Endodermal cell (in vitro differentiated cells): ENCODE measurements around the gene GNG3. TPM values are rescaled to one million over a fixed set of nuclear protein-coding genes. Genes with fewer than 3 reads are reported as not detected.

ENCODE experiments used
- DNase-seq: peaks from one replicate; pipeline ENCODE4 v3.0.0-alpha.2; 2017
- H3K27ac ChIP-seq: 2 replicates; pipeline ENCODE4 v1.5.1; 2013; ENCODE audit warnings: mild to moderate bottlenecking, low read depth, low read length, moderate library complexity
- H3K27me3 ChIP-seq: 2 replicates; pipeline ENCODE4 v1.6.1; 2013; ENCODE audit warnings: mild to moderate bottlenecking, low read length, moderate library complexity; ENCODE audit not compliant: insufficient read depth, control insufficient read depth, poor library complexity, severe bottlenecking
- H3K36me3 ChIP-seq: 2 replicates; pipeline ENCODE4 v1.7.0; 2013; ENCODE audit warnings: mild to moderate bottlenecking, low read length, moderate library complexity; ENCODE audit not compliant: control insufficient read depth, insufficient read depth
- H3K4me1 ChIP-seq: one replicate; pipeline ENCODE4 v1.7.0; 2013; ENCODE audit warnings: low read length; ENCODE audit not compliant: control insufficient read depth, insufficient read depth
- H3K4me3 ChIP-seq: 2 replicates; pipeline ENCODE4 v1.5.1; 2013; ENCODE audit warnings: mild to moderate bottlenecking, low read length, moderate library complexity
- H3K9ac ChIP-seq: 2 replicates; pipeline ENCODE4 v1.6.1; 2013; ENCODE audit warnings: mild to moderate bottlenecking, low read length, moderate library complexity; ENCODE audit not compliant: poor library complexity, severe bottlenecking; ENCODE audit errors: extremely low read depth
- H3K9me3 ChIP-seq: 2 replicates; pipeline ENCODE4 v1.6.1; 2013; ENCODE audit warnings: mild to moderate bottlenecking, low read length, moderate library complexity; ENCODE audit not compliant: control insufficient read depth
- H3K27ac Mint-ChIP-seq: 2 replicates; pipeline ENCODE4 v1.8.0; 2020; ENCODE audit warnings: mixed read lengths
- H3K27me3 Mint-ChIP-seq: 2 replicates; pipeline ENCODE4 v1.8.0; 2021; ENCODE audit warnings: mild to moderate bottlenecking, mixed read lengths; ENCODE audit not compliant: insufficient read depth
- H3K36me3 Mint-ChIP-seq: 2 replicates; pipeline ENCODE4 v1.8.0; 2020; ENCODE audit warnings: low read depth, mixed read lengths
- H3K4me1 Mint-ChIP-seq: 2 replicates; pipeline ENCODE4 v1.8.0; 2020; ENCODE audit warnings: mixed read lengths
- H3K4me3 Mint-ChIP-seq: 2 replicates; pipeline ENCODE4 v1.8.0; 2020; ENCODE audit warnings: mild to moderate bottlenecking, moderate library complexity, mixed read lengths
- H3K9me3 Mint-ChIP-seq: 2 replicates; pipeline ENCODE4 v1.8.0; 2020; ENCODE audit warnings: mild to moderate bottlenecking, mixed read lengths
- WGBS, 2 experiments: methylation state at CpG; one replicate each; pipeline versions ENCODE4 v1.1.5 to v1.1.7; 2013; ENCODE audit warnings: missing lambda C conversion rate in 2 of 2, mixed read lengths in 1 of 2; ENCODE audit not compliant: insufficient coverage in 1 of 2, insufficient read length in 1 of 2; 5-methylcytosine and 5-hydroxymethylcytosine counted together
- total RNA-seq, 2 donors: library from RNA; stranded (reverse); fragmentation: NEBNext Ultra II Directional in 1 of 2; extraction: Animal tissue kit (Norgen Biotek cat#: 25700) in 1 of 2; gene quantifications; 2 replicates in 1 of 2; 3 replicates in 1 of 2; pipeline ENCODE4 v1.2.1, GENCODE V29; 2021
- TF ChIP-seq, protein P1 (sequence below): fragments of 200-600 bp; sonication (generic); conservative IDR thresholded peaks from 2 replicates; pipeline ENCODE4 v1.5.0; 2021; ENCODE audit warnings: antibody characterized with exemption, mild to moderate bottlenecking

The GNG3 gene
- total RNA-seq, 2 donors from 2014 or later = 0.40 to 1.7 TPM

DNA sequence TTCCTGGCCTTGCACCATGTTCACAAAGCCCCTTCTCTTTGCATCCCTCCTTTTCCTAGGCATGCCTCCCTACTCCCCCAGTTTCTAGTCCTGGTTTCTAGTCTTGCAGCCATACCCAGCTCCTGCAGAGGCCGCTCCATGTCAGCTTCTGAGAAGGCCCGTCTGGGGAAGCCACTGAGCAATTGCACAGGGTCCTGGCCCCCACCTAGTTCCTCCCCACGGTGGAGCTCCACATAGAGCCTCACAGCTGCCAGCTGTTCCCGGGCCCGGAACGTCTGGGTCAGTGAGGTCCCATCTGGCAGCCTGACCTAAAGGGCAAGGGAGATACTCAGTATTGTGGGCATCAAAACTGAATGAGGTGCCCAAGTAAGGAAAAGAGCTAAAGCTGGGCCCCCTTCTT is 30.8 kb upstream of the GNG3 start:
- H3K27ac Mint-ChIP-seq = peak overlapping the region; percentile 0
- H3K4me1 ChIP-seq = peaks cover 7% of the 10 kb centered on the region

DNA sequence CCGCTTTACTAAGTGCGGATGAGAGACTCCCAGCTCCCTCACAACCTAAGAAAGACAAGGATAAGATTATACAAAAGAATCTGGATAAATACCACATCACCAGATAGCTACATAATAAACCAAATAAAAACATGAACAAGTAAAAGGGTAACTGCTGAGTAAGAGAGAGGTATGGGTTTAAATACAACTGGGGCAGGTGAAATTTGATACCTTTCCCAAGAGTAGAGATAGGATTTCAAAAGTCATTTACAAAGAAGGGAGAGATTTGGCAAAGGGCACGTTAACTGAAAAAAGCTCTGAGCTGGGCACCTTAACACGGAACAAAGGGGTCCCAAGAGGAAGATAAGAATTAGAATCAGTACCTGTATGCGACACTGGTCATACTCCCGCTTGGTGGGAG is 30.3 kb upstream of the GNG3 start:
- DNase-seq = no peak
- Mint-ChIP-seq H3K4me3 (peak overlapping the region; percentile 84), H3K27me3 (no peaks in the 10 kb centered on the region), H3K9me3 (no peaks in the 10 kb centered on the region), H3K4me1 (peaks cover 19% of the 10 kb centered on the region), H3K27ac (peak overlapping the region; percentile 0), H3K36me3 (peaks cover 37% of the 10 kb centered on the region)
- H3K9ac ChIP-seq = no peak overlapping the region
- no peaks in the 10 kb centered on the region for H3K27me3 ChIP-seq
- H3K4me3 ChIP-seq = no peak overlapping the region
- TF ChIP-seq, protein P1, sequence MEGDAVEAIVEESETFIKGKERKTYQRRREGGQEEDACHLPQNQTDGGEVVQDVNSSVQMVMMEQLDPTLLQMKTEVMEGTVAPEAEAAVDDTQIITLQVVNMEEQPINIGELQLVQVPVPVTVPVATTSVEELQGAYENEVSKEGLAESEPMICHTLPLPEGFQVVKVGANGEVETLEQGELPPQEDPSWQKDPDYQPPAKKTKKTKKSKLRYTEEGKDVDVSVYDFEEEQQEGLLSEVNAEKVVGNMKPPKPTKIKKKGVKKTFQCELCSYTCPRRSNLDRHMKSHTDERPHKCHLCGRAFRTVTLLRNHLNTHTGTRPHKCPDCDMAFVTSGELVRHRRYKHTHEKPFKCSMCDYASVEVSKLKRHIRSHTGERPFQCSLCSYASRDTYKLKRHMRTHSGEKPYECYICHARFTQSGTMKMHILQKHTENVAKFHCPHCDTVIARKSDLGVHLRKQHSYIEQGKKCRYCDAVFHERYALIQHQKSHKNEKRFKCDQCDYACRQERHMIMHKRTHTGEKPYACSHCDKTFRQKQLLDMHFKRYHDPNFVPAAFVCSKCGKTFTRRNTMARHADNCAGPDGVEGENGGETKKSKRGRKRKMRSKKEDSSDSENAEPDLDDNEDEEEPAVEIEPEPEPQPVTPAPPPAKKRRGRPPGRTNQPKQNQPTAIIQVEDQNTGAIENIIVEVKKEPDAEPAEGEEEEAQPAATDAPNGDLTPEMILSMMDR = no peak
- no peaks in the 10 kb centered on the region for H3K9me3 ChIP-seq
- peaks cover 7% of the 10 kb centered on the region for H3K4me1 ChIP-seq
- H3K27ac ChIP-seq = no peak overlapping the region
- WGBS, 2 experiments = 89 to 93% methylated on average over 4 to 6 of the region's 6 CpGs
- H3K36me3 ChIP-seq = peaks cover 42% of the 10 kb centered on the region

More for the DNA sequence above, 30.8 kb upstream of the GNG3 start:
- Histone ChIP-seq H3K27me3 (no peaks in the 10 kb centered on the region), H3K4me3 (no peak overlapping the region), H3K9ac (no peak overlapping the region), H3K27ac (no peak overlapping the region), H3K9me3 (no peaks in the 10 kb centered on the region), H3K36me3 (peaks cover 42% of the 10 kb centered on the region)
- peaks cover 37% of the 10 kb centered on the region for H3K36me3 Mint-ChIP-seq
- DNase-seq = peak; percentile 53
- WGBS, 2 experiments = 90 to 92% methylated on average over 5 to 6 of the region's 6 CpGs
- H3K27me3 Mint-ChIP-seq = no peaks in the 10 kb centered on the region
- H3K9me3 Mint-ChIP-seq = no peaks in the 10 kb centered on the region
- H3K4me3 Mint-ChIP-seq = peak overlapping the region; percentile 84
- TF ChIP-seq, protein P1 = peak; percentile 29
- H3K4me1 Mint-ChIP-seq = peaks cover 19% of the 10 kb centered on the region

DNA sequence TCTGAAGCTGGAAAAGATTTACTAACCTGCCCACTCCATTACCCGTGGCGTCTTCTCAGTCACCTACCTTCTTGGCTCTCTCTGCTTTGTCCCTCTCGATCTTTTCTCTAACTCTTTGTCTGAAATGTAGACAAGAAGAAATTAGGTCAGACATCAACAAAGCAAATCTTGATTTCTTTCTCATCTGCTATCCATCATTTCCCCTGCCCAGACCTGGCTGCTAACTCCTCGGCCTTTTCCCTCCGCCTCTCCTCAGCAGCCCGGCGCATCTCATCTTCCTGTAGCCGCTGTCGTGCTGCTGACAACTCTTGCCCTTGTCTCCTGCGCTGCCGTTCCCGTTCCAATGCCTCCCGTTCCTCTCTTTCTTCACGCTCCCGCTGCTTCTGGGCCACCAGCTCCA is 29.8 kb upstream of the GNG3 start:
- Histone ChIP-seq H3K9ac (no peak overlapping the region), H3K36me3 (peaks cover 40% of the 10 kb centered on the region), H3K27me3 (no peaks in the 10 kb centered on the region), H3K27ac (no peak overlapping the region), H3K4me1 (peaks cover 7% of the 10 kb centered on the region), H3K4me3 (peak overlapping the region; percentile 94), H3K9me3 (no peaks in the 10 kb centered on the region)
- H3K36me3 Mint-ChIP-seq = peaks cover 37% of the 10 kb centered on the region
- H3K4me1 Mint-ChIP-seq = peaks cover 19% of the 10 kb centered on the region
- peak overlapping the region; percentile 84 for H3K4me3 Mint-ChIP-seq
- H3K9me3 Mint-ChIP-seq = no peaks in the 10 kb centered on the region
- TF ChIP-seq, protein P1 = no peak
- WGBS, 2 experiments = 90 to 92% methylated on average over 15 of the region's 15 CpGs
- H3K27me3 Mint-ChIP-seq = no peaks in the 10 kb centered on the region
- no peak for DNase-seq
- H3K27ac Mint-ChIP-seq = peak overlapping the region; percentile 79
